Endodermal cell (in vitro differentiated cells): ENCODE results near the gene RTN1. TPM values are rescaled to one million over a fixed set of nuclear protein-coding genes. Genes with fewer than 3 reads are reported as not detected.

ENCODE experiments used
- DNase-seq: peaks from one replicate; pipeline ENCODE4 v3.0.0-alpha.2; 2017
- H3K27ac ChIP-seq: 2 replicates; pipeline ENCODE4 v1.5.1; 2013; ENCODE audit warnings: mild to moderate bottlenecking, low read depth, low read length, moderate library complexity
- H3K27me3 ChIP-seq: 2 replicates; pipeline ENCODE4 v1.6.1; 2013; ENCODE audit warnings: mild to moderate bottlenecking, low read length, moderate library complexity; ENCODE audit not compliant: insufficient read depth, control insufficient read depth, poor library complexity, severe bottlenecking
- H3K36me3 ChIP-seq: 2 replicates; pipeline ENCODE4 v1.7.0; 2013; ENCODE audit warnings: mild to moderate bottlenecking, low read length, moderate library complexity; ENCODE audit not compliant: control insufficient read depth, insufficient read depth
- H3K4me1 ChIP-seq: one replicate; pipeline ENCODE4 v1.7.0; 2013; ENCODE audit warnings: low read length; ENCODE audit not compliant: control insufficient read depth, insufficient read depth
- H3K4me3 ChIP-seq: 2 replicates; pipeline ENCODE4 v1.5.1; 2013; ENCODE audit warnings: mild to moderate bottlenecking, low read length, moderate library complexity
- H3K9ac ChIP-seq: 2 replicates; pipeline ENCODE4 v1.6.1; 2013; ENCODE audit warnings: mild to moderate bottlenecking, low read length, moderate library complexity; ENCODE audit not compliant: poor library complexity, severe bottlenecking; ENCODE audit errors: extremely low read depth
- H3K9me3 ChIP-seq: 2 replicates; pipeline ENCODE4 v1.6.1; 2013; ENCODE audit warnings: mild to moderate bottlenecking, low read length, moderate library complexity; ENCODE audit not compliant: control insufficient read depth
- H3K27ac Mint-ChIP-seq: 2 replicates; pipeline ENCODE4 v1.8.0; 2020; ENCODE audit warnings: mixed read lengths
- H3K27me3 Mint-ChIP-seq: 2 replicates; pipeline ENCODE4 v1.8.0; 2021; ENCODE audit warnings: mild to moderate bottlenecking, mixed read lengths; ENCODE audit not compliant: insufficient read depth
- H3K36me3 Mint-ChIP-seq: 2 replicates; pipeline ENCODE4 v1.8.0; 2020; ENCODE audit warnings: low read depth, mixed read lengths
- H3K4me1 Mint-ChIP-seq: 2 replicates; pipeline ENCODE4 v1.8.0; 2020; ENCODE audit warnings: mixed read lengths
- H3K4me3 Mint-ChIP-seq: 2 replicates; pipeline ENCODE4 v1.8.0; 2020; ENCODE audit warnings: mild to moderate bottlenecking, moderate library complexity, mixed read lengths
- H3K9me3 Mint-ChIP-seq: 2 replicates; pipeline ENCODE4 v1.8.0; 2020; ENCODE audit warnings: mild to moderate bottlenecking, mixed read lengths
- CTCF ChIP-seq: fragments of 200-600 bp; sonication (generic); conservative IDR thresholded peaks from 2 replicates; pipeline ENCODE4 v1.5.0; 2021; ENCODE audit warnings: antibody characterized with exemption, mild to moderate bottlenecking
- WGBS, 2 experiments: methylation state at CpG; one replicate each; pipeline versions ENCODE4 v1.1.5 to v1.1.7; 2013; ENCODE audit warnings: missing lambda C conversion rate in 2 of 2, mixed read lengths in 1 of 2; ENCODE audit not compliant: insufficient coverage in 1 of 2, insufficient read length in 1 of 2; 5-methylcytosine and 5-hydroxymethylcytosine counted together
- total RNA-seq, 2 donors: library from RNA; stranded (reverse); fragmentation: NEBNext Ultra II Directional in 1 of 2; extraction: Animal tissue kit (Norgen Biotek cat#: 25700) in 1 of 2; gene quantifications; 2 replicates in 1 of 2; 3 replicates in 1 of 2; pipeline ENCODE4 v1.2.1, GENCODE V29; 2021

RTN1 gene
- total RNA-seq, 2 donors from 2014 or later, result 5.5 to 5.9 TPM

GRCh38 chr14:59869381-59870255 is 958 bp downstream of the RTN1 start:
- no peaks in the 10 kb centered on the region for H3K36me3 ChIP-seq
- H3K27me3 ChIP-seq, result peaks cover 78% of the 10 kb centered on the region
- peak overlapping the region; percentile 84 for H3K4me3 ChIP-seq
- Mint-ChIP-seq H3K9me3 (no peaks in the 10 kb centered on the region), H3K36me3 (no peaks in the 10 kb centered on the region), H3K4me1 (peaks cover 7% of the 10 kb centered on the region), H3K27ac (no peak overlapping the region), H3K4me3 (peak overlapping the region; percentile 75), H3K27me3 (peaks cover 85% of the 10 kb centered on the region)
- H3K9ac ChIP-seq, result no peak overlapping the region
- H3K27ac ChIP-seq, result no peak overlapping the region
- no peak for TF ChIP-seq CTCF
- DNase-seq, result peak; percentile 71
- no peaks in the 10 kb centered on the region for H3K9me3 ChIP-seq
- no peaks in the 10 kb centered on the region for H3K4me1 ChIP-seq
- 0 to 8% methylated on average over 3 to 42 of the region's 44 CpGs for WGBS, 2 experiments

DNA sequence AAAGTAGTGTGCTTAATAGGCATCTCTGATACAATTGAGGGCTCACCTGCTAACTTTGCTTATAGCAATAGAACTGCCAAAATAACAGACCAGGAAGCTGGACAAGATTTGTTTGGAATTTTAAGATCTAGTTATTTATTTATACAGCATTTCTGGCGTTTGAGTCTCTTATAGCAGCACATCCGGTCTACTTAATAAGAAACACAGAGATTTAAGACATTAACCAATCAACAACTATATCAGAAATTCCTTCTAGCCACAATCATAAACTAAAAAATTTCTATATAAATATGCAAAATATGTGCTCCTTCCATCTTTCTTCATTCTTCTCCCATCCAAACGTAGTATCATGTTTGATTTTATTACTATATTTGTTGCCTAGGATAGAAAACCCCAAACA is 2.6 kb downstream of the RTN1 start:
- H3K27me3 Mint-ChIP-seq, result peaks cover 71% of the 10 kb centered on the region
- no peaks in the 10 kb centered on the region for H3K4me1 ChIP-seq
- H3K27me3 ChIP-seq, result peaks cover 73% of the 10 kb centered on the region

GRCh38 chr14:59863806-59864525 is 6.6 kb downstream of the RTN1 start:
- no peak overlapping the region for H3K27ac ChIP-seq
- 90 to 100% methylated on average over 2 of the region's 2 CpGs for WGBS, 2 experiments

More for the DNA sequence above, 2.6 kb downstream of the RTN1 start:
- Mint-ChIP-seq H3K27ac (no peak overlapping the region), H3K36me3 (no peaks in the 10 kb centered on the region), H3K4me3 (no peak overlapping the region), H3K9me3 (no peaks in the 10 kb centered on the region), H3K4me1 (peaks cover 7% of the 10 kb centered on the region)
- DNase-seq, result no peak
- no peak overlapping the region for H3K9ac ChIP-seq
- H3K27ac ChIP-seq, result no peak overlapping the region
- no peak for TF ChIP-seq CTCF
- H3K36me3 ChIP-seq, result no peaks in the 10 kb centered on the region
- H3K4me3 ChIP-seq, result no peak overlapping the region
- 74 to 92% methylated on average over 2 of the region's 3 CpGs for WGBS, 2 experiments
- no peaks in the 10 kb centered on the region for H3K9me3 ChIP-seq

More at GRCh38 chr14:59863806-59864525, 6.6 kb downstream of the RTN1 start:
- H3K9me3 Mint-ChIP-seq, result peaks cover 22% of the 10 kb centered on the region
- no peak for DNase-seq
- H3K4me3 Mint-ChIP-seq, result no peak overlapping the region
- peaks cover 36% of the 10 kb centered on the region for H3K27me3 Mint-ChIP-seq
- H3K36me3 Mint-ChIP-seq, result no peaks in the 10 kb centered on the region
- H3K27me3 ChIP-seq, result peaks cover 37% of the 10 kb centered on the region
- no peaks in the 10 kb centered on the region for H3K36me3 ChIP-seq
- no peak overlapping the region for H3K4me3 ChIP-seq
- no peak overlapping the region for H3K9ac ChIP-seq
- no peak overlapping the region for H3K27ac Mint-ChIP-seq
- H3K4me1 Mint-ChIP-seq, result no peaks in the 10 kb centered on the region
- no peak for TF ChIP-seq CTCF
- H3K4me1 ChIP-seq, result no peaks in the 10 kb centered on the region
- peaks cover 19% of the 10 kb centered on the region for H3K9me3 ChIP-seq
